Measurements from ENCODE around the gene PBX1.

Gene PBX1

GRCh38 chr1:164856381-164856780, 297.4 kb downstream of the PBX1 start:
- TF ChIP-seq POLR2AphosphoS5 (IDR thresholded peaks at IDR 0.05; ENCODE audit: low read depth, low read length): no peak

- no peak for TF ChIP-seq SIN3A (IDR thresholded peaks at IDR 0.05; ENCODE audit: borderline replicate concordance, insufficient read depth, low read length)
- TF ChIP-seq FOXP2 (optimal IDR thresholded peaks at IDR 0.05; ENCODE audit: borderline replicate concordance, extremely low read depth, extremely low read length, insufficient read depth): no peak
- TF ChIP-seq REST (IDR thresholded peaks at IDR 0.05; ENCODE audit: insufficient read depth in 1 of 2, low read depth in 2 of 2, low read length in 2 of 2): no peak
- no peak for TF ChIP-seq POLR2AphosphoS5 (IDR thresholded peaks at IDR 0.05; ENCODE audit: low read depth, low read length)
- no peak for TF ChIP-seq TAF1 (IDR thresholded peaks at IDR 0.05; ENCODE audit: borderline replicate concordance, insufficient read depth, low read length)
Observed at GRCh38 chr1:164857439-164857838, 298.5 kb downstream of the PBX1 start.

GRCh38 chr1:164858096-164858632, 299.2 kb downstream of the PBX1 start:
- no peak for TF ChIP-seq FOXP2 (optimal IDR thresholded peaks at IDR 0.05; ENCODE audit: borderline replicate concordance, extremely low read depth, extremely low read length, insufficient read depth)
- no peak for TF ChIP-seq SIN3A (IDR thresholded peaks at IDR 0.05; ENCODE audit: borderline replicate concordance, insufficient read depth, low read length)
- TF ChIP-seq POLR2AphosphoS5 (IDR thresholded peaks at IDR 0.05; ENCODE audit: low read depth, low read length): no peak
- no peak for TF ChIP-seq REST (IDR thresholded peaks at IDR 0.05; ENCODE audit: insufficient read depth in 1 of 2, low read depth in 2 of 2, low read length in 2 of 2)
- TF ChIP-seq TAF1 (IDR thresholded peaks at IDR 0.05; ENCODE audit: borderline replicate concordance, insufficient read depth, low read length): no peak

- TF ChIP-seq FOXP2 (optimal IDR thresholded peaks at IDR 0.05; ENCODE audit: borderline replicate concordance, extremely low read depth, extremely low read length, insufficient read depth) (no peak), POLR2AphosphoS5 (IDR thresholded peaks at IDR 0.05; ENCODE audit: low read depth, low read length) (no peak), REST (IDR thresholded peaks at IDR 0.05; ENCODE audit: insufficient read depth in 1 of 2, low read depth in 2 of 2, low read length in 2 of 2) (no peak), SIN3A (IDR thresholded peaks at IDR 0.05; ENCODE audit: borderline replicate concordance, insufficient read depth, low read length) (no peak), TAF1 (IDR thresholded peaks at IDR 0.05; ENCODE audit: borderline replicate concordance, insufficient read depth, low read length) (no peak)
Observed at GRCh38 chr1:164861632-164862031, 302.6 kb downstream of the PBX1 start.

- no peak for TF ChIP-seq POLR2AphosphoS5 (IDR thresholded peaks at IDR 0.05; ENCODE audit: low read depth, low read length)
- TF ChIP-seq FOXP2 (optimal IDR thresholded peaks at IDR 0.05; ENCODE audit: borderline replicate concordance, extremely low read depth, extremely low read length, insufficient read depth): no peak
- no peak for TF ChIP-seq SIN3A (IDR thresholded peaks at IDR 0.05; ENCODE audit: borderline replicate concordance, insufficient read depth, low read length)
- no peak for TF ChIP-seq TAF1 (IDR thresholded peaks at IDR 0.05; ENCODE audit: borderline replicate concordance, insufficient read depth, low read length)
- TF ChIP-seq REST (IDR thresholded peaks at IDR 0.05; ENCODE audit: insufficient read depth in 1 of 2, low read depth in 2 of 2, low read length in 2 of 2): no peak
Observed at GRCh38 chr1:164863056-164863455, 304.1 kb downstream of the PBX1 start.
